T-helper 9 cell (primary cell): Measurements from ENCODE around the gene CLRN2.
"Not testable (repeated sequence)": the region's sequence is repeated elsewhere in the genome, so short reads cannot be mapped to it uniquely, and the experiment has no call there.

Experiments
- DNase-seq: peaks from one replicate; pipeline ENCODE4 v3.0.0-alpha.2; 2020

CLRN2 gene

GRCh38 chr4:17510582-17510981 lies 4.4 kb upstream of the CLRN2 start:
- DNase-seq, result no peak

GRCh38 chr4:17511051-17511450 lies 3.9 kb upstream of the CLRN2 start:
- no peak for DNase-seq

- no peak for DNase-seq
These were observed 3.4 kb upstream of the CLRN2 start for GRCh38 chr4:17511509-17511949.

GRCh38 chr4:17511950-17512795 lies 2.8 kb upstream of the CLRN2 start, which contains the start of gene QDPR:
TSS of gene QDPR (minus strand) at chr4:17512090. CDS start at chr4:17512054, 36 bp downstream.
- DNase-seq, result peak; percentile 55

- DNase-seq, result no peak
These were observed 1.8 kb upstream of the CLRN2 start for GRCh38 chr4:17512973-17513665.

GRCh38 chr4:17515445-17516407 lies 761 bp downstream of the CLRN2 start:
- DNase-seq, result no peak

- DNase-seq, result no peak
These were observed 2.0 kb downstream of the CLRN2 start for GRCh38 chr4:17516980-17517379.

- no peak for DNase-seq
These were observed 2.7 kb downstream of the CLRN2 start for GRCh38 chr4:17517664-17518063.

GRCh38 chr4:17521595-17521994 lies 6.6 kb downstream of the CLRN2 start:
- DNase-seq, result no peak

GRCh38 chr4:17523662-17524061 lies 8.7 kb downstream of the CLRN2 start:
- no peak for DNase-seq

- DNase-seq, result no peak
These were observed 11.9 kb downstream of the CLRN2 start for GRCh38 chr4:17526695-17527477.

- no peak for DNase-seq
These were observed 13.7 kb downstream of the CLRN2 start for GRCh38 chr4:17528551-17529165.

- DNase-seq, result no peak
These were observed 16.7 kb downstream of the CLRN2 start for GRCh38 chr4:17531538-17532285.

- no peak for DNase-seq
These were observed 19.7 kb downstream of the CLRN2 start for GRCh38 chr4:17534705-17535104.

GRCh38 chr4:17535242-17535641 lies 20.3 kb downstream of the CLRN2 start:
- DNase-seq, result no peak

- no peak for DNase-seq
These were observed 20.9 kb downstream of the CLRN2 start for GRCh38 chr4:17535906-17536305.

GRCh38 chr4:17537060-17537459 lies 22.1 kb downstream of the CLRN2 start:
- DNase-seq, result not testable (repeated sequence)

GRCh38 chr4:17544205-17544604 lies 29.2 kb downstream of the CLRN2 start:
- no peak for DNase-seq

- no peak for DNase-seq
These were observed 29.9 kb downstream of the CLRN2 start for GRCh38 chr4:17544831-17545234.

GRCh38 chr4:17545374-17546140 lies 30.6 kb downstream of the CLRN2 start:
- DNase-seq, result no peak
